ENCODE measurements around the gene SH3D19.
"Not testable (repeated sequence)": the region's sequence is repeated elsewhere in the genome, so short reads cannot be mapped to it uniquely, and the experiment has no call there.

The SH3D19 gene

DNA sequence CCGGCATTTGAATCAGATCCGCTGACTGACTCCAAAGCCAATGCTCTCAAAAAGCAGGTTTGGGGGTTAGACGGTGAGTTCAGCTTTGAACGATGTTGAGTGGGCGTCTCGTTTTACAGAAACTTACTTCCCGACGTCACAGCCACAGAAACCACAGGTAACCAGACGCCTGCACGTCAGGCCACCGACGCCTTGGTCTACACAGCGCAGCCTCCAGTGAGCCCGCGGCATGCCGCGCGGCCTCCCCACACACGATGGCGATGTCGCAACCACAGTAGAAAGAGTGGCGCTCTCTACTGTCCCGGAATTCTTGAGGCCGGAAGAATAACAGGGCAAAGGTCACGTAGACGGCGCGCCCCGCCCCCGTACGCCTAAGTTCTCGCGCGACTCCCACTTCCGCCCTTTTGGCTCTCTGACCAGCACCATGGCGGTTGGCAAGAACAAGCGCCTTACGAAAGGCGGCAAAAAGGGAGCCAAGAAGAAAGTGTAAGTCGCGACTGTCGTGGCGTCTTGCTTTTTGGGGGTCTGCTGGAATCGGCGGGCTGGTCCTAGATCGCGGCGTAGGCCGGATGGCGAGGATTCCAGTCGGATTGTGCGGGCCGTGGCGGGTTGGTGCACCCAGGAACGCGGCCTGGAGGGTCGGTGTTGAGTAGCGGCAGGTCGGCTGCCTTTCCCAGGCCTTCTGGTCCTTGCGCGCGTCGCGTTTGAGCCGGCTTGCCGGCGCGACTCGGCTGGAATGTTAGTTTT is 226.0 kb downstream of the SH3D19 start, which contains the start of gene RPS3A:
TSS of gene RPS3A (plus strand) at position 400 of the 747 bp plus-strand sequence. CDS start at position 425, 25 bp downstream.
- no peaks in the 10 kb centered on the region for H3K9me3 Mint-ChIP-seq
- H3K27me3 Mint-ChIP-seq: peaks cover 7% of the 10 kb centered on the region
- peak; percentile 99 for DNase-seq (ENCODE audit: low spot score in 2 of 2)
- peak within 1 kb of the TSS; percentile 96 for H3K4me3 Mint-ChIP-seq
- peaks cover 49% of the 10 kb centered on the region for H3K36me3 Mint-ChIP-seq (ENCODE audit: insufficient read depth)
- H3K27ac Mint-ChIP-seq (ENCODE audit: low read depth): peak within 1 kb of the TSS; percentile 98
- H3K4me1 Mint-ChIP-seq: peaks cover 20% of the 10 kb centered on the region
- peak; percentile 92 for ATAC-seq (replicated peaks; ENCODE audit: extremely low read depth, poor library complexity, severe bottlenecking)

GRCh38 chr4:151098979-151099228 is 226.5 kb downstream of the SH3D19 start:
- peak overlapping the region; percentile 96 for H3K4me3 Mint-ChIP-seq
- peak overlapping the region; percentile 98 for H3K27ac Mint-ChIP-seq (ENCODE audit: low read depth)
- H3K9me3 Mint-ChIP-seq: no peaks in the 10 kb centered on the region
- ATAC-seq (replicated peaks; ENCODE audit: extremely low read depth, poor library complexity, severe bottlenecking): no peak
- H3K36me3 Mint-ChIP-seq (ENCODE audit: insufficient read depth): peaks cover 44% of the 10 kb centered on the region
- peaks cover 20% of the 10 kb centered on the region for H3K4me1 Mint-ChIP-seq
- peaks cover 7% of the 10 kb centered on the region for H3K27me3 Mint-ChIP-seq
- no peak for DNase-seq (ENCODE audit: low spot score in 2 of 2)

DNA sequence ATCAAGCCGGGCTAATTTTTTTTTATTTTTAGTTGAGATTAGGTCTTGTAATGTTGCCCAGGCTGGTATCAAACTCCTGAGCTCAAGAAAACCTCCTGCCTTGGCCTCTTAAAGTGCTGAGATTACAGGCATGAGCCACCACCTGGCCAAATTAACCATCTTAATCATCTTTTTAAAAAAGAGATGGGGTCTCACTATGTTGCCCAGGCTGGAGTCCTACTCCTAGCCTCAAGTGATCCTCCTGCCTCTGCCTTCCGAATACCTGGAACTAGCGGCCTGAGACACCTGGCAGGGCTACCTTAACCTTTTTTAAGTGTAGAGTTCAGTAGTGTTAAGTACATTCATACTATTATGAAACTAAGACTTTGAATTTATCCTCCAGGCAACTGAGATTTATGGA is 227.6 kb downstream of the SH3D19 start:
- Mint-ChIP-seq H3K4me3 (peak overlapping the region; percentile 96), H3K36me3 (ENCODE audit: insufficient read depth) (peaks cover 34% of the 10 kb centered on the region), H3K27me3 (peaks cover 7% of the 10 kb centered on the region), H3K4me1 (peaks cover 20% of the 10 kb centered on the region), H3K27ac (ENCODE audit: low read depth) (peak overlapping the region; percentile 98), H3K9me3 (no peaks in the 10 kb centered on the region)
- no peak for DNase-seq (ENCODE audit: low spot score in 2 of 2)
- ATAC-seq (replicated peaks; ENCODE audit: extremely low read depth, poor library complexity, severe bottlenecking): no peak

- Mint-ChIP-seq H3K4me1 (peaks cover 4% of the 10 kb centered on the region), H3K27me3 (peaks cover 7% of the 10 kb centered on the region), H3K27ac (ENCODE audit: low read depth) (no peak overlapping the region), H3K4me3 (no peak overlapping the region), H3K36me3 (ENCODE audit: insufficient read depth) (peaks cover 11% of the 10 kb centered on the region), H3K9me3 (no peaks in the 10 kb centered on the region)
- no peak for DNase-seq (ENCODE audit: low spot score in 2 of 2)
- ATAC-seq (replicated peaks; ENCODE audit: extremely low read depth, poor library complexity, severe bottlenecking): no peak
These were observed 230.3 kb downstream of the SH3D19 start for GRCh38 chr4:151095142-151095541.

GRCh38 chr4:151094290-151094751 is 231.1 kb downstream of the SH3D19 start:
- peaks cover 7% of the 10 kb centered on the region for H3K27me3 Mint-ChIP-seq
- ATAC-seq (replicated peaks; ENCODE audit: extremely low read depth, poor library complexity, severe bottlenecking) (no peak), DNase-seq (ENCODE audit: low spot score in 2 of 2) (no peak)
- no peaks in the 10 kb centered on the region for H3K9me3 Mint-ChIP-seq
- peaks cover 4% of the 10 kb centered on the region for H3K36me3 Mint-ChIP-seq (ENCODE audit: insufficient read depth)
- H3K4me1 Mint-ChIP-seq: no peaks in the 10 kb centered on the region
- H3K4me3 Mint-ChIP-seq: no peak overlapping the region
- no peak overlapping the region for H3K27ac Mint-ChIP-seq (ENCODE audit: low read depth)

DNA sequence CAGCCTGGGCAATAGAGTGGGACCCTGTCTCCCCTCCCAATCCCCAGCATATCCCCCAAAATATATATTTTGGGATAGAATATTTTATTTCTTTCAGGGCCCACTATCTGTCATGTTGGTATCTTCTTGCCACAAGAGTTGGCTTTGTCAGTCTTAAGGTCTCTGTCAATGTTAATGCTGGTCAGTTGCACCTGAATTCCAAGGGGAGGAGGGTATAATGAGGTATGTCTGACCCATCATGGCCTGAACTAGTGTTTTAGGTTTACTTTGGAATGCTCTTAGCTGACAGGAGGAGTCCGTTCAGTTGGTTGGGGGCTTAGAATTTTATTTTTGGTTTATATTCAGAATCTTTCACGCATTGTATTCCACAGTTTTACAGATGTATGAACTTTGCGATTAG is 232.2 kb downstream of the SH3D19 start:
- H3K4me1 Mint-ChIP-seq: no peaks in the 10 kb centered on the region
- no peak overlapping the region for H3K4me3 Mint-ChIP-seq
- no peaks in the 10 kb centered on the region for H3K36me3 Mint-ChIP-seq (ENCODE audit: insufficient read depth)
- peaks cover 8% of the 10 kb centered on the region for H3K27me3 Mint-ChIP-seq
- H3K9me3 Mint-ChIP-seq: no peaks in the 10 kb centered on the region
- DNase-seq (ENCODE audit: low spot score in 2 of 2) (no peak), ATAC-seq (replicated peaks; ENCODE audit: extremely low read depth, poor library complexity, severe bottlenecking) (no peak)
- H3K27ac Mint-ChIP-seq (ENCODE audit: low read depth): no peak overlapping the region

- Mint-ChIP-seq H3K36me3 (ENCODE audit: insufficient read depth) (no peaks in the 10 kb centered on the region), H3K27me3 (peaks cover 15% of the 10 kb centered on the region), H3K27ac (ENCODE audit: low read depth) (no peak overlapping the region), H3K4me3 (no peak overlapping the region), H3K9me3 (no peaks in the 10 kb centered on the region), H3K4me1 (no peaks in the 10 kb centered on the region)
- no peak for DNase-seq (ENCODE audit: low spot score in 2 of 2)
- no peak for ATAC-seq (replicated peaks; ENCODE audit: extremely low read depth, poor library complexity, severe bottlenecking)
These were observed 232.9 kb downstream of the SH3D19 start for GRCh38 chr4:151092488-151092887.

- Mint-ChIP-seq H3K4me1 (no peaks in the 10 kb centered on the region), H3K27me3 (peaks cover 19% of the 10 kb centered on the region), H3K9me3 (no peaks in the 10 kb centered on the region), H3K27ac (ENCODE audit: low read depth) (no peak overlapping the region), H3K36me3 (ENCODE audit: insufficient read depth) (no peaks in the 10 kb centered on the region), H3K4me3 (no peak overlapping the region)
- ATAC-seq (replicated peaks; ENCODE audit: extremely low read depth, poor library complexity, severe bottlenecking) (no peak), DNase-seq (ENCODE audit: low spot score in 2 of 2) (no peak)
These were observed 234.4 kb downstream of the SH3D19 start for GRCh38 chr4:151091047-151091446.

DNA sequence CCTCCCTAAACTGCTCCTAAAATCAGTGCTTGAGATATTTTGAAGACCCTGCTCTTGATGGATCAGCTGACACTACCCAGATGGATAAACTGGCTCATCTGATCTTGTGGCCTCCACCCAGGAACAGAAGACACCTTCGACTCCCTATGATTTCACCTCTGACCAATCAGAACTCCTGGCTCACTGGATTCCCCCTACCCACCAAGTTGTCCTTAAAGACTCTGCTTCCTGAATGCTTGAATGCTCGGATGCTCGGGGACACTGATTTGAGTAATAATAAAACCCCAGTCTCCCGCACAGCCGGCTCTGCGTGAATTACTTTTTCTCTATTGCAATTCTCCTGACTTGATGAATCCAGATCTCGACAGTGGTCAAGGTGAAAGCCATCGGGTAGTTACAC is 237.9 kb downstream of the SH3D19 start:
- ATAC-seq (replicated peaks; ENCODE audit: extremely low read depth, poor library complexity, severe bottlenecking) (no peak), DNase-seq (ENCODE audit: low spot score in 2 of 2) (no peak)
- Mint-ChIP-seq H3K4me3 (no peak overlapping the region), H3K27me3 (peaks cover 12% of the 10 kb centered on the region), H3K27ac (ENCODE audit: low read depth) (no peak overlapping the region), H3K36me3 (ENCODE audit: insufficient read depth) (no peaks in the 10 kb centered on the region), H3K9me3 (no peaks in the 10 kb centered on the region), H3K4me1 (no peaks in the 10 kb centered on the region)

DNA sequence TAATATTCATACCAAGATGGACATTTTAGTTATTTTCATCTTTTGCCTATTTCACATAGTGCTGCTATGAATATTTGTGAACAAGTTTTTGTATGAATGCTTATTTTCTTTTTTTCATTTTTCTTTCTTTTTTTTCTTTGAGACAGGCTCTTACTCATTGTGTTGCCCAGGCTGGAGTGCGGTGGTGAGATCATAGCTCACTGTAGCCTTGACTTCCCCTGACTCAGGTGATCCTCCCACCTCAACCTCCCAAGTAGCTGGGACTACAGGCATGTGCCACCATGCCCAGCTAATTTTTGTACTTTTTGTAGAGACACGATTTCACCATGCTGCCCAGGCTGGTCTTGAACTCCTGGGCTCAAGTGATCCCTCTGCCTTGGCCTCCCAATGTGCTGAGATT is 247.4 kb downstream of the SH3D19 start:
- ATAC-seq (replicated peaks; ENCODE audit: extremely low read depth, poor library complexity, severe bottlenecking); H3K27ac Mint-ChIP-seq (ENCODE audit: low read depth); H3K27me3 Mint-ChIP-seq; H3K4me3 Mint-ChIP-seq; H3K9me3 Mint-ChIP-seq; DNase-seq (ENCODE audit: low spot score in 2 of 2); H3K36me3 Mint-ChIP-seq (ENCODE audit: insufficient read depth); H3K4me1 Mint-ChIP-seq: not testable (repeated sequence)

GRCh38 chr4:151074416-151074916 is 250.9 kb downstream of the SH3D19 start:
- H3K27me3 Mint-ChIP-seq: peaks cover 11% of the 10 kb centered on the region
- H3K4me1 Mint-ChIP-seq: no peaks in the 10 kb centered on the region
- ATAC-seq (replicated peaks; ENCODE audit: extremely low read depth, poor library complexity, severe bottlenecking): no peak
- H3K9me3 Mint-ChIP-seq: no peaks in the 10 kb centered on the region
- no peak overlapping the region for H3K27ac Mint-ChIP-seq (ENCODE audit: low read depth)
- no peak overlapping the region for H3K4me3 Mint-ChIP-seq
- H3K36me3 Mint-ChIP-seq (ENCODE audit: insufficient read depth): no peaks in the 10 kb centered on the region
- no peak for DNase-seq (ENCODE audit: low spot score in 2 of 2)

Data from central memory CD8-positive, alpha-beta T cell (primary cell).